HepG2 (cell line): ENCODE measurements around the gene NEK8. TPM values are rescaled to one million over a fixed set of nuclear protein-coding genes. Genes with fewer than 3 reads are reported as not detected.
A peak's percentile ranks its signal among the peaks of the same experiment; 100 is the strongest.

Experiments
- ATAC-seq: fragments of 200-7000 bp; cut with Tn5 transposase; 3 replicates; pipeline ENCODE4 v1.9.1; 2020; ENCODE audit warnings: mild to moderate bottlenecking, moderate library complexity
- BruUV-seq: library from RNA; stranded (reverse); fragments of 400-500 nt; replicated peaks from 2 replicates; lab custom pipeline; 2021; lab: Mats Ljungman, UMichigan
- CTCF ChIA-PET: fragments of 300-600 bp; formaldehyde crosslinking; extraction: SDS; loops from one replicate; lab custom pipeline; 2021; ENCODE audit warnings: low total read pairs, inconsistent platforms, low intra/inter-chr PET ratio; lab: Yijun Ruan, JAX
- POLR2A ChIA-PET: fragments of 350-600 bp; sonication (Branson Sonifier 250); formaldehyde crosslinking; loops from one replicate; lab custom pipeline; 2020; ENCODE audit warnings: antibody characterized with exemption, inconsistent platforms; lab: Yijun Ruan, JAX
- DNase-seq: peaks from one replicate; pipeline ENCODE4 v3.0.0-alpha.2; 2015; ENCODE audit warnings: low spot score
- FAIRE-seq: peaks from 3 replicates; lab custom pipeline; 2011; peaks lifted over from hg19 to GRCh38; lab: Jason Lieb, UNC
- H2AFZ ChIP-seq: one replicate; pipeline ENCODE4 v1.6.1; 2011; ENCODE audit warnings: low read length, inconsistent platforms
- H3K27ac ChIP-seq: fragments of 300-600 bp; 3 replicates; pipeline ENCODE4 v1.8.0; 2011; ENCODE audit warnings: mixed run types, mild to moderate bottlenecking, mixed read lengths, low read length, inconsistent platforms; ENCODE audit not compliant: insufficient read depth; ENCODE audit errors: extremely low read length
- H3K27me3 ChIP-seq, 2 experiments: fragments of 200-600 bp in 1 of 2; 2 replicates in 1 of 2; 3 replicates in 1 of 2; pipeline versions ENCODE4 v1.6.0 to v1.8.0; 2011; ENCODE audit warnings: low read length in 2 of 2, mild to moderate bottlenecking in 2 of 2, moderate library complexity in 2 of 2, inconsistent platforms in 1 of 2; ENCODE audit not compliant: insufficient read depth in 2 of 2, control insufficient read depth in 1 of 2
- H3K36me3 ChIP-seq, 2 experiments: fragments of 200-600 bp in 1 of 2; replicated peaks in 1 of 2; 2 replicates in 1 of 2; 3 replicates in 1 of 2; pipeline versions ENCODE4 v1.5.1 to v1.8.0; 2011; ENCODE audit warnings: low read length in 2 of 2, inconsistent platforms in 1 of 2; ENCODE audit not compliant: insufficient read depth in 2 of 2, control insufficient read depth in 1 of 2
- H3K4me1 ChIP-seq: 2 replicates; pipeline ENCODE4 v1.5.1; 2012; ENCODE audit warnings: low read length, inconsistent platforms; ENCODE audit not compliant: insufficient read depth
- H3K4me2 ChIP-seq: 2 replicates; pipeline ENCODE4 v1.6.0; 2011; ENCODE audit warnings: low read depth, low read length, inconsistent platforms
- H3K4me3 ChIP-seq, 3 experiments: fragments of 200-600 bp in 1 of 3; sonication (generic), shearing (Covaris generic) in 1 of 3; replicated peaks in 1 of 3; 2 replicates each; pipeline ENCODE4 v1.5.1; 2011 to 2016; ENCODE audit warnings: low read length in 3 of 3, inconsistent platforms in 2 of 3, low read depth in 2 of 3, mild to moderate bottlenecking in 2 of 3, control low read depth in 1 of 3, mixed read lengths in 1 of 3; ENCODE audit not compliant: insufficient read depth in 1 of 3
- H3K79me2 ChIP-seq: one replicate; pipeline ENCODE4 v1.6.1; 2011; ENCODE audit warnings: low read length, inconsistent platforms; ENCODE audit not compliant: insufficient read depth
- H3K9ac ChIP-seq: 2 replicates; pipeline ENCODE4 v1.6.0; 2011; ENCODE audit warnings: mild to moderate bottlenecking, low read depth, low read length, inconsistent platforms; ENCODE audit not compliant: insufficient read depth
- H3K9me3 ChIP-seq: 2 replicates; pipeline ENCODE4 v1.5.1; 2012; ENCODE audit warnings: mild to moderate bottlenecking, low read length
- H4K20me1 ChIP-seq: 2 replicates; pipeline ENCODE4 v1.6.0; 2011; ENCODE audit warnings: inconsistent platforms, mild to moderate bottlenecking, low read length, moderate library complexity; ENCODE audit not compliant: insufficient read depth
- GLI4 ChIP-seq: sonication (generic); formaldehyde crosslinking; IDR thresholded peaks from 2 replicates; pipeline ENCODE4 v1.5.1; 2020; ENCODE audit warnings: missing genetic modification reagents, mild to moderate bottlenecking, moderate library complexity, borderline replicate concordance
- HNF1B ChIP-seq: sonication (generic); formaldehyde crosslinking; IDR thresholded peaks from 2 replicates; pipeline ENCODE4 v1.5.1; 2020; ENCODE audit warnings: mild to moderate bottlenecking, moderate library complexity, missing genetic modification reagents
- HOXA7 ChIP-seq: sonication (generic); formaldehyde crosslinking; IDR thresholded peaks from 2 replicates; pipeline ENCODE4 v1.8.1; 2022; ENCODE audit warnings: mild to moderate bottlenecking, missing genetic modification reagents, moderate library complexity
- IRF2 ChIP-seq: IDR thresholded peaks from 2 replicates; pipeline ENCODE4 v1.6.1; 2018; ENCODE audit warnings: missing genetic modification reagents, missing compliant biosample characterization
- MIER2 ChIP-seq: IDR thresholded peaks from 2 replicates; pipeline ENCODE4 v1.6.1; 2016; ENCODE audit warnings: missing biosample characterization, missing genetic modification reagents
- NR2F2 ChIP-seq: IDR thresholded peaks from 2 replicates; pipeline ENCODE4 v1.6.1; 2012; ENCODE audit warnings: low read depth, inconsistent platforms, borderline replicate concordance
- POGZ ChIP-seq: sonication (generic); formaldehyde crosslinking; IDR thresholded peaks from 2 replicates; pipeline ENCODE4 v1.4.0; 2020; ENCODE audit warnings: mild to moderate bottlenecking, missing genetic modification reagents
- SETDB1 ChIP-seq: sonication (generic); formaldehyde crosslinking; IDR thresholded peaks from 2 replicates; pipeline ENCODE4 v1.5.1; 2020; ENCODE audit warnings: missing genetic modification reagents, mild to moderate bottlenecking, borderline replicate concordance
- ZKSCAN8 ChIP-seq: IDR thresholded peaks from 2 replicates; pipeline ENCODE4 v1.6.1; 2016; ENCODE audit warnings: borderline replicate concordance, missing genetic modification reagents, missing compliant biosample characterization
- ZNF18 ChIP-seq: sonication (generic); formaldehyde crosslinking; IDR thresholded peaks from 2 replicates; pipeline ENCODE4 v1.8.0; 2022; ENCODE audit warnings: mild to moderate bottlenecking, missing genetic modification reagents; ENCODE audit not compliant: insufficient replicate concordance
- ZNF816 ChIP-seq: sonication (generic); formaldehyde crosslinking; IDR thresholded peaks from 2 replicates; pipeline ENCODE4 v1.8.0; 2022; ENCODE audit warnings: missing genetic modification reagents, mild to moderate bottlenecking, borderline replicate concordance
- WGBS: methylation state at CpG from one replicate; pipeline ENCODE4 v1.1.6; 2017; ENCODE audit warnings: low lambda C conversion rate; 5-methylcytosine and 5-hydroxymethylcytosine counted together
- in situ Hi-C: cut with HindIII; loops from 2 replicates; pipeline ENCODE4 v1.10.0; 2017; ENCODE audit warnings: low pct_unique_long_range_greater_than_20kb; ENCODE audit not compliant: extremely low pct_ligation_motif_present
- intact Hi-C: fragments of 100-400 bp; cut with micrococcal nuclease; formaldehyde crosslinking; loops from one replicate; pipeline ENCODE4 v1.10.0; 2022; ENCODE audit not compliant: unreplicated experiment
- polyA plus RNA-seq, 8 experiments: library from polyadenylated mRNA; depleted of rRNA in 3 of 8; stranded (reverse) in 7 of 8; unstranded in 1 of 8; fragments of >200 nt; fragmentation: Illumina TruSeq in 4 of 8; extraction: Trizol in 4 of 8; gene quantifications; 2 replicates each; pipeline versions ENCODE4 v1.2.1 to v1.2.3, GENCODE V29; 2011 to 2016; ENCODE audit warnings: low read depth in 4 of 8, missing spikeins in 1 of 8, mixed read lengths in 1 of 8; ENCODE audit not compliant: insufficient read depth in 1 of 8
- total RNA-seq, 5 experiments: library from RNA; depleted of rRNA; stranded (reverse); fragments of >200 nt; fragmentation: Illumina TruSeq; extraction: Trizol; gene quantifications; 2 replicates each; pipeline ENCODE4 v1.2.3, GENCODE V29; 2016; ENCODE audit warnings: low read depth in 1 of 5
- TF ChIP-seq, protein P1 (sequence below): sonication (generic); formaldehyde crosslinking; IDR thresholded peaks from 2 replicates; pipeline ENCODE4 v1.9.0; 2022; ENCODE audit warnings: missing genetic modification reagents, mild to moderate bottlenecking, borderline replicate concordance

Gene NEK8
- total and polyA plus RNA-seq, 2 of the 13 experiments (the other 11 are each of a cell fraction or from before 2014, with no cell fraction given) = 5.8 to 13.5 TPM

- BruUV-seq = no TSS peak
- Histone ChIP-seq H3K4me1 (peaks cover 47% of the 10 kb centered on the region), H3K9me3 (no peaks in the 10 kb centered on the region), H3K9ac (peak overlapping the region; percentile 98), H3K4me2 (peak overlapping the region; percentile 73), H3K36me3 (peaks cover 7 to 26% of the 10 kb centered on the region in 2 experiments; a peak in 4 of 5 replicates), H3K4me3 (peak overlapping the region in 2 of 3 experiments; percentile 50 to 97; a peak in 1 of 6 replicates), H3K27me3 (peaks cover 2 to 3% of the 10 kb centered on the region in 2 experiments; a peak in 3 of 5 replicates), H3K79me2 (peaks cover 35% of the 10 kb centered on the region), H3K27ac (peak overlapping the region; percentile 89), H4K20me1 (peaks cover 29% of the 10 kb centered on the region), H2AFZ (no peak overlapping the region)
- CTCF ChIA-PET = no interaction called here
- peak; percentile 12 for FAIRE-seq
- DNase-seq = no peak
- no peak for ATAC-seq
- in situ Hi-C loops (loop anchor here (5.0 kb wide), 1 partner anchor 71 kb away; the partner anchor contains the start of gene BLTP2), intact Hi-C loops (no loop called here)
- TF ChIP-seq HOXA7 (no peak), HNF1B (CRISPR knock-in tag) (no peak), ZNF816 (no peak), IRF2 (CRISPR knock-in tag) (no peak), MIER2 (CRISPR knock-in tag) (no peak), POGZ (CRISPR knock-in tag) (no peak), ZNF18 (CRISPR knock-in tag) (no peak), NR2F2 (no peak), ZKSCAN8 (CRISPR knock-in tag) (no peak), SETDB1 (CRISPR knock-in tag) (no peak), GLI4 (no peak)
- TF ChIP-seq, protein P1, sequence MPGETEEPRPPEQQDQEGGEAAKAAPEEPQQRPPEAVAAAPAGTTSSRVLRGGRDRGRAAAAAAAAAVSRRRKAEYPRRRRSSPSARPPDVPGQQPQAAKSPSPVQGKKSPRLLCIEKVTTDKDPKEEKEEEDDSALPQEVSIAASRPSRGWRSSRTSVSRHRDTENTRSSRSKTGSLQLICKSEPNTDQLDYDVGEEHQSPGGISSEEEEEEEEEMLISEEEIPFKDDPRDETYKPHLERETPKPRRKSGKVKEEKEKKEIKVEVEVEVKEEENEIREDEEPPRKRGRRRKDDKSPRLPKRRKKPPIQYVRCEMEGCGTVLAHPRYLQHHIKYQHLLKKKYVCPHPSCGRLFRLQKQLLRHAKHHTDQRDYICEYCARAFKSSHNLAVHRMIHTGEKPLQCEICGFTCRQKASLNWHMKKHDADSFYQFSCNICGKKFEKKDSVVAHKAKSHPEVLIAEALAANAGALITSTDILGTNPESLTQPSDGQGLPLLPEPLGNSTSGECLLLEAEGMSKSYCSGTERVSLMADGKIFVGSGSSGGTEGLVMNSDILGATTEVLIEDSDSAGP = no peak
- WGBS = 76% methylated on average over 18 of the region's 18 CpGs
- POLR2A ChIA-PET = interaction anchor here (1.9 to 4.2 kb wide), 4 partner anchors 10 to 233 kb away, joined by 26 to 220 read pairs (median 78); partner anchors contain the start of genes NEK8, PHF12, PROCA1 and TRAF4
These were observed 10.1 kb upstream of the NEK8 start for GRCh38 chr17:28718333-28719020.
